CD14-positive monocyte (primary cell): Measurements from ENCODE around the gene HMGXB4. TPM values are rescaled to one million over a fixed set of nuclear protein-coding genes. Genes with fewer than 3 reads are reported as not detected.
A peak's percentile ranks its signal among the peaks of the same experiment; 100 is the strongest.
"Not testable (repeated sequence)": the region's sequence is repeated elsewhere in the genome, so short reads cannot be mapped to it uniquely, and the experiment has no call there.

ENCODE experiments used
- DNase-seq, 3 donors: peaks; one replicate each; pipeline ENCODE4 v3.0.0-alpha.2; 2011 to 2022
- H2AFZ ChIP-seq: 2 replicates; pipeline ENCODE4 v1.6.0; 2012; ENCODE audit warnings: mild to moderate bottlenecking, low read depth, low read length, inconsistent platforms; ENCODE audit not compliant: insufficient read depth, poor library complexity, severe bottlenecking
- H3K27ac ChIP-seq, 2 donors: 1 replicate in 1 of 2; 2 replicates in 1 of 2; pipeline ENCODE4 v1.5.1; 2012 to 2013; ENCODE audit warnings: low read length in 2 of 2, control low read depth in 1 of 2, inconsistent platforms in 1 of 2, low read depth in 1 of 2, mild to moderate bottlenecking in 1 of 2
- H3K27me3 ChIP-seq, 2 donors: one replicate each; pipeline versions ENCODE4 v1.6.0 to v1.6.1; 2011 to 2013; ENCODE audit warnings: low read length in 2 of 2; ENCODE audit not compliant: control insufficient read depth in 2 of 2, insufficient read depth in 2 of 2
- H3K36me3 ChIP-seq, 2 donors: replicated peaks in 1 of 2; 1 replicate in 1 of 2; 2 replicates in 1 of 2; pipeline versions ENCODE4 v1.5.1 to v1.6.1; 2012 to 2013; ENCODE audit warnings: low read length in 2 of 2, control low read depth in 1 of 2, inconsistent platforms in 1 of 2, mild to moderate bottlenecking in 1 of 2; ENCODE audit not compliant: insufficient read depth in 2 of 2, control insufficient read depth in 1 of 2
- H3K4me1 ChIP-seq, 2 donors: 1 replicate in 1 of 2; 2 replicates in 1 of 2; pipeline versions ENCODE4 v1.5.1 to v1.6.1; 2012 to 2013; ENCODE audit warnings: low read length in 2 of 2, control low read depth in 1 of 2, inconsistent platforms in 1 of 2, mild to moderate bottlenecking in 1 of 2, moderate library complexity in 1 of 2; ENCODE audit not compliant: insufficient read depth in 2 of 2, control insufficient read depth in 1 of 2
- H3K4me2 ChIP-seq: replicated peaks from 2 replicates; pipeline ENCODE3; 2012; ENCODE audit warnings: low read length, moderate library complexity, mild to moderate bottlenecking; ENCODE audit not compliant: poor library complexity, severe bottlenecking; ENCODE audit errors: extremely low read depth
- H3K4me3 ChIP-seq, 3 experiments: fragments of 200-600 bp in 1 of 3; sonication (generic) in 1 of 3; replicated peaks in 1 of 3; 1 replicate in 2 of 3; 2 replicates in 1 of 3; pipeline ENCODE4 v1.5.1; 2011 to 2013; ENCODE audit warnings: low read length in 3 of 3, mild to moderate bottlenecking in 3 of 3, control low read depth in 2 of 3, low read depth in 2 of 3, inconsistent platforms in 1 of 3, moderate library complexity in 1 of 3
- H3K79me2 ChIP-seq: 2 replicates; pipeline ENCODE4 v1.6.0; 2012; ENCODE audit warnings: mild to moderate bottlenecking, control low read depth, inconsistent platforms, low read length, moderate library complexity; ENCODE audit not compliant: insufficient read depth
- H3K9ac ChIP-seq: 2 replicates; pipeline ENCODE4 v1.6.0; 2017; ENCODE audit warnings: low read length, mild to moderate bottlenecking; ENCODE audit not compliant: insufficient read depth, poor library complexity, severe bottlenecking
- H3K9me3 ChIP-seq, 2 donors: replicated peaks in 1 of 2; 1 replicate in 1 of 2; 2 replicates in 1 of 2; pipeline versions ENCODE4 v1.5.1 to v1.6.1; 2012 to 2013; ENCODE audit warnings: low read length in 2 of 2, control low read depth in 1 of 2; ENCODE audit not compliant: control insufficient read depth in 1 of 2, insufficient read depth in 1 of 2
- H4K20me1 ChIP-seq: 2 replicates; pipeline ENCODE4 v1.6.0; 2012; ENCODE audit warnings: mild to moderate bottlenecking, low read length, control low read depth, moderate library complexity; ENCODE audit not compliant: insufficient read depth
- H3K27ac Mint-ChIP-seq, 7 donors: one replicate each; pipeline ENCODE4 v1.8.0; 2020; ENCODE audit warnings: mild to moderate bottlenecking in 7 of 7, mixed read lengths in 7 of 7, moderate library complexity in 6 of 7, inconsistent platforms in 2 of 7
- H3K27me3 Mint-ChIP-seq, 3 donors: one replicate each; pipeline ENCODE4 v1.8.0; 2021 to 2022; ENCODE audit warnings: low read depth in 3 of 3, mild to moderate bottlenecking in 3 of 3, mixed read lengths in 3 of 3, moderate library complexity in 3 of 3, inconsistent platforms in 1 of 3
- H3K36me3 Mint-ChIP-seq, 2 donors: one replicate each; pipeline ENCODE4 v1.8.0; 2020; ENCODE audit warnings: mixed read lengths in 2 of 2, inconsistent platforms in 1 of 2, mild to moderate bottlenecking in 1 of 2
- H3K4me1 Mint-ChIP-seq: one replicate; pipeline ENCODE4 v1.8.0; 2020; ENCODE audit warnings: mild to moderate bottlenecking, mixed read lengths
- H3K4me3 Mint-ChIP-seq, 2 donors: one replicate each; pipeline ENCODE4 v1.8.0; 2020; ENCODE audit warnings: mild to moderate bottlenecking in 2 of 2, mixed read lengths in 2 of 2, moderate library complexity in 1 of 2
- H3K9me3 Mint-ChIP-seq, 7 donors: one replicate each; pipeline ENCODE4 v1.8.0; 2020 to 2022; ENCODE audit warnings: mixed read lengths in 7 of 7, mild to moderate bottlenecking in 6 of 7, moderate library complexity in 6 of 7, inconsistent platforms in 2 of 7
- CTCF ChIP-seq: fragments of 200-600 bp; IDR thresholded peaks from one replicate; pipeline ENCODE4 v1.8.0; 2022; ENCODE audit warnings: antibody characterized with exemption, mild to moderate bottlenecking
- WGBS: methylation state at CpG from one replicate; pipeline ENCODE4 v1.1.5; 2013; ENCODE audit warnings: missing lambda C conversion rate; ENCODE audit not compliant: insufficient coverage; 5-methylcytosine and 5-hydroxymethylcytosine counted together
- intact Hi-C, 2 donors: fragments of 100-400 bp; cut with micrococcal nuclease; formaldehyde crosslinking; loops; one replicate each; pipeline versions ENCODE4 v1.15.0 to v1.15.1; 2023
- polyA plus RNA-seq, 3 donors: library from polyadenylated mRNA; depleted of rRNA in 1 of 3; unstranded in 2 of 3; stranded (reverse) in 1 of 3; fragments of 300-500 nt in 2 of 3; fragments of >200 nt in 1 of 3; fragmentation: Illumina TruSeq in 2 of 3; gene quantifications; 1 replicate in 2 of 3; 2 replicates in 1 of 3; pipeline ENCODE4 v1.2.3, GENCODE V29; 2012 to 2021

The HMGXB4 gene
- polyA plus RNA-seq, 3 donors = 6.3 to 11.4 (median 8.1) TPM

DNA sequence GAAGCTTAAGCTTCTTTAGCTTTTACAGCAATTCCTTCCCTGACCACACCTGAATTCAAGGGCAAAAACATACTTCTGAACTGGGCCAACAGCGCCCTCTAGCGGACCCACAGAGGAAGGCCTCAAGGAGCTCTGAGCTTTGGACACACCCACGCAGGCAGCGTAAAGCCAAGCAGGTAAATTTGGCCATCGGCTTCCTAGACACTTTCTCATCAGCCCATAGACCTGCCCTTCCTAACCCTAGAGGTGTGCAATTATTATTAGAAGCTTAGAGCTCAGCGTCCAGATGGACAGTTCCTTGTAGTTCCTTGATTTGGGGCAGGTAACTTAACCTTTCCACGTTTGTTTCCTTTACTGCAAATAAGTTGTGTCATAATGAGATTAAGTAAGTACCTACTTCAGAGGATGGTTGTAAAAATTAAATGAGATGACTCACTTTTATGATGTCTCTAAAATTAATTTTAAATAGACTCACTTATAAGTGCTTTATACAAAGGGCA, 25.7 kb upstream of the HMGXB4 start:
- Histone ChIP-seq H2AFZ (no peak overlapping the region), H3K36me3 (no peaks in the 10 kb centered on the region), H3K4me3 (no peak overlapping the region), H3K27ac (no peak overlapping the region), H3K27me3 (peaks cover 2 to 9% of the 10 kb centered on the region in 2 donors), H4K20me1 (no peaks in the 10 kb centered on the region), H3K4me1 (no peaks in the 10 kb centered on the region), H3K9ac (no peak overlapping the region), H3K9me3 (no peaks in the 10 kb centered on the region), H3K79me2 (no peaks in the 10 kb centered on the region), H3K4me2 (no peak overlapping the region)
- intact Hi-C loops = no loop called here
- Mint-ChIP-seq H3K27ac (no peak overlapping the region), H3K9me3 (peaks cover 0 to 4% (median 2%) of the 10 kb centered on the region in 7 donors), H3K36me3 (no peaks in the 10 kb centered on the region), H3K27me3 (peaks cover 7 to 9% (median 8%) of the 10 kb centered on the region in 3 donors), H3K4me1 (peaks cover 8% of the 10 kb centered on the region), H3K4me3 (no peak overlapping the region)
- peak; percentile 95 for TF ChIP-seq CTCF
- peak; percentile 39 to 59 (median 41) for DNase-seq
- 0% methylated on average over 2 of the region's 7 CpGs for WGBS

DNA sequence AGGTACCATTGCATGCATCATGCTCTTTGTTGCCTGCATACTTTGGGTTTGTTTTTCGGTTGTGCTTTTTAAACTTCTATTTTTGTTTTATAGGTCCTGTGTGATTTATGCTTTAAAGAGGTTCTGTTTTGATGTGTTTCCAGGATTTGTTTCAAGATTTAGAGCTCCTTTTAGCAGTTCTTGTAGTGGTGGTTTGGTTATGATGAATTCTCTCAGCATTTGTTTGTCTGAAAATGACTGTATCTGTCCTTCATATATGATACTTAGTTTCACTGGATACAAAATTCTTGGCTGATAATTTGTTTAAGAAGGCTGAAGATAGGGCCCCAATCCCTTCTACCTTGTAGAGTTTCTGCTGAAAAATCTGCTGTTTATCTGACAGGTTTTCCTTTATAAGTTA, 18.5 kb upstream of the HMGXB4 start:
- H3K4me3 ChIP-seq, H3K79me2 ChIP-seq, H3K36me3 Mint-ChIP-seq, H3K27ac Mint-ChIP-seq, H3K9ac ChIP-seq, intact Hi-C loops, H3K4me3 Mint-ChIP-seq, H3K4me1 Mint-ChIP-seq, H3K9me3 ChIP-seq, H2AFZ ChIP-seq, H3K36me3 ChIP-seq, H4K20me1 ChIP-seq, H3K27me3 ChIP-seq, H3K4me1 ChIP-seq, H3K27ac ChIP-seq, DNase-seq, H3K4me2 ChIP-seq: not testable (repeated sequence)
- H3K9me3 Mint-ChIP-seq = peaks cover 2 to 18% (median 4%) of the 10 kb centered on the region in 7 donors
- peaks cover 4 to 30% (median 14%) of the 10 kb centered on the region in 3 donors for H3K27me3 Mint-ChIP-seq
- WGBS = no CpG with 5 or more reads among the region's 1 CpG

DNA sequence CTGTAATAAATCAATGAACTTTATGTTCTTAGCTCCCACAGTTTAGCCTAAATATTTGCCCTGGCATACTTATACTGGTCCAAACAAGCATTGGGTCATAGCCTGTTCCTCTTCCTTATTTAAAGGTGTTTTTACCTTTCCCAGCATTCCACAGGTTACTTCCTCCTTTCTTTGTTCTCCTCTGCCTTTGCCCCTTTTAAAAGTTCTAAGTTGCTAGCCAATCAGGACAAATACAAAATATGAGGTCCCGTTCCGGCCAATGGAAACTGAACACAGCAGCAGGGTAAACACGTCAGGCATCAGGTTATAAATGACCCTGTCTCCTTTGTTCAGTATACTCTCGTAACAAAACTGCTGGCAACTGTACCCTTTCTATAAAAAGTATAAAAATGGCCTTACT, 12.8 kb upstream of the HMGXB4 start:
- H3K4me1 ChIP-seq, H3K27ac ChIP-seq, intact Hi-C loops, H3K27me3 ChIP-seq, H3K4me3 Mint-ChIP-seq, H4K20me1 ChIP-seq, H3K4me1 Mint-ChIP-seq, H3K4me2 ChIP-seq, H3K9me3 ChIP-seq, H3K9ac ChIP-seq, H3K27ac Mint-ChIP-seq, H2AFZ ChIP-seq, H3K36me3 ChIP-seq, H3K4me3 ChIP-seq, DNase-seq, H3K79me2 ChIP-seq, H3K36me3 Mint-ChIP-seq: not testable (repeated sequence)
- peaks cover 9 to 14% (median 10%) of the 10 kb centered on the region in 3 donors for H3K27me3 Mint-ChIP-seq
- WGBS = 98% methylated on average over 4 of the region's 4 CpGs
- H3K9me3 Mint-ChIP-seq = peaks cover 0 to 16% (median 1%) of the 10 kb centered on the region in 7 donors
